DMS 273 treated with DMSO at 0.1 percent for 48 hours (cell line): ENCODE measurements around the gene SIRPB2.

ENCODE experiments used
- DNase-seq: peaks from one replicate; lab custom pipeline; 2025; lab: John Stamatoyannopoulos, UW

SIRPB2 gene

DNA sequence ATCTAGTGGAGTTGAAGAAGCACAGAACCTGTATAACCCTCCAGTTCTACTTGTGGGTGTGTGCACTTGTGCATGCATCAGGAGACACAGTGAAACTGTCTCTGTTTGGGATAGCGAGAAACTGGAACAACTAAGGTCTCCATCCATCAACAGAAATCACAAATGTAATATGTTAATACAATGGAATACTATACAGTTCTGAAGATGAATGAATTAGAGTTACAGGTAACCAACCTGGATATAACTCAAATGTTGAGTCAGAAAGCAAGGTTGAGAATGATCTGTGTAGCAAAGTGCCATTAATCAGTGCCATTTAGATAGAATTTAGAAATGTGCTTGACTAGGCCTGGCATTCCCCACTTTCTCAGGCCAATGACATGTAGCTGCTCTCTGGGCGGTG lies 20.0 kb downstream of the SIRPB2 start:
- no peak for DNase-seq

DNA sequence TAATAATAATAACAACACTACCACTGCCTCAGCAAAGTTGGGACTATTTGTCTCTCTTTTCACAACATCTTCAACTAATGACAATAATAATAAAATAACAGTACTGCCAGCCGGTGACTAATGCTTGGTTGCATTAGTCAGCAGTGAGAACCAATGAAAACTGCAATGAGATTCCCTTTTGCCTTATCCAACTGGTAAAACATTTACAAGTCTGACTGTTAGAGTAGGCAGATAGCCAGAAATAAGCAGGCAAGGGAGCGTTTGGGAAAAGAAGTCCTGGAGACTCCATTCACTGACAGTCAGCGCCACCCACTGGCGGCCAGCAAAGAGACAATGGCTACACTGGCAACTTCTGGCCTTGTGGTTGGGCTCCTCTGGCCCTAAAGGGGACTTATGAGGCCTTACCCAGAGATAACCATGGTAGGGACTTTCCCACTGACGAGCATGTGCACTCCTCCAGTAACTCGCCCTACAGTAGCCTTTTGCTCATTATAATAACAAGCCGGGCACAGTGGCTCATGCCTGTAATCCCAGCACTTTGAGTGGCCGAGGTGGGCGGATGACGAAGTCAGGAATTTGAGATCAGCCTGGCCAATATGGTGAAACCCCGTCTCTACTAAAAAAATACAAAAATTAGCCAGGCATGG lies 21.2 kb downstream of the SIRPB2 start:
- peak; percentile 63 for DNase-seq

DNA sequence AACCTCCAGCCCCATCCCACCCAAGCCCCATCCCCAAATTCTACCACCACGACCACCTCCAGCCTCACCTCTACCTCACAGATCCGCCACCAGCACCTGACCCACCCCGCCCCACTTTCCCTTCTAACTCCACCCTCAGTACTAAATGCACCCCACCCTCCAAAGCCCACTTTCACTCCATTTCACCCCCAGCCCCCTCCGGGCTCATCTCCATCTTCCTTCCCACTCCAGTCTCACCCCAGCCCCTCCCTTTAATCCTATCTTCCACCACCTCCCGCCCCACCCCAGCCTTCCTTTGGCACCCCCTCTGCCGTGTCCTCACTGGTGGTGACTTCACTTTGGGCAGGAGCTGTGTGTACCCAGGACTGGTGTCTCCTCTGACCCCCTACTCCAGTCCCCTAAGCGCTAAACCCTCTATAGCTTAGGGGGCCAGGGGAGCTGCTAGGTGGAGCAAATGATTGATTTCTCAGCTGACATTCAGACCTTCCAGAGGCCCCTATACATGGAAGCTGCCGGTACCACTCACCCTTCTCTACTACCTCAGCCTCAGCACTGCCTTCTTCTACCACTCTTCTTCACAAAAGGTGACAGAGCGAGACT lies 21.8 kb downstream of the SIRPB2 start:
- DNase-seq, result no peak

DNA sequence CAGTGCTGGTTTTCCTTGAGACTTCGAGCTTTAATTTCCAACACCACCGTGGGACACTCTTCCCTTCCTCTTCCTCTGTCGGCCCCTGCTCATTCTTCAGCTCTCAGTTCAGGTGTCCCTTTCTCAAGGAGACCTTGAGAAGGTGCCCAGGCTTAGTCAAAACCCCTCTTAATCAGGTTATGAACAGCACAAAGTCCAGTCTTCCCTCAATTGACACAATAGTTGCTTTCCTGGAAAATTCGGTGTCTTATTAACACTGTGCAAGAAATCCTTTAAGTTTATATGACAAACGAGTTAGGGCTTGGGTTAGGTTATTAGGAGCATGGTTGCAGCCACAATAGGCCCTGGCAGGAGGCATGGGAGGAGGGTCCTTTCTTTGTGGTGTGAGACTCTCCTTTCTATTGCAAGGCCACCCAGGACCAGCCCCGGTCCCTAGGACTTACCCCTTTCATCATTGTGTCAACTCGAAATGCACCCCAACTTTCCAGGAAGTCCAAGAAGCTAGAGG lies 23.0 kb downstream of the SIRPB2 start:
- DNase-seq, result no peak

DNA sequence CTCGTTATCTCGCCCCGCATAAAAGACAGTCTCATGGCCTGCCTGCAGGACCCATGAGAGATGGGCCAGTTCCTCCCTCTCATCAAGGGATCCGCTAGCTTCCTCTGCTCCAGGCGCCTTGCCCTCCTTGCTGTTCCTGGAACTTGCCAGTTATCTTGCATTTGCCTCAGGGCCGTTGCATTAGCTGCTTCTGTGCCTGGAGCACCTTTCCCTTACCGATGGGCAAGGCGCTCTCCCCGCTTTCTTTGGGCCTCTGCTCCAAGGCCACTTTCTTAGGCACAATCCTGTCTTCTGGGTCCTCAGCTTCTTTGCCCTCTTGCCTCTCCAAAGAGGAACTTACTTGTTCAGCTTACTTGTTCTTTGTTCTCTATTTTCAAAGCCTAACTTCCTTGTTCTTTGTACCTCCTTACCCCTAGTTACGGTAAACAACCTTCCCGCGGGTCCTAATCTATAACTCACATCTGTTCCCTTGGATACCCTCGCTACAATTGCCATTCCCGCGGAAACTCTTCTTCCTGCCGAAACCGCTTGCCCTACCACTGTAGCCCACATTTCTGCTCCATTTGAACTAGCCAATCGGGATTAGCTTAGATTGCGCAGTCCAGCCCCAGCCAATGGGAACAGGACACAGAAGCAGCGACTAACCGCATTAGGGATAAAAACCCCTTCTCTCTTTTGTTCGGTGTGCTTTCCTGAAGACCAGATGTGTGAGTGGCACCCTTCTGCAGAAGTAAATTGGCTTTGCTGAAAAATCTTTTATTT lies 23.7 kb downstream of the SIRPB2 start:
- DNase-seq, result no peak

DNA sequence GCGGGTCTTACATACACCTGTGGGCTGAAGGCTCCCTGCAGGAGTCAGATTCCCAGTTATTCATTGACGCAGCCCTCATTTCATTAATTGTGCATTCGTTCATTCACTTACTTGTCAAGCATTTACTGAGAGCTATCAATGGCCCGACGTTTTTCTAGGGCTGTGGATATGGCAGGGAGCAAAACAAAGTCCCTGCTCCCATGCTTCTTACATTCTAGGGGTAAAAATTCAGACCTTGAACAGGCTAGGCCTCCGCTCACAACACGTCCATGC lies 24.2 kb downstream of the SIRPB2 start:
- DNase-seq, result no peak

DNA sequence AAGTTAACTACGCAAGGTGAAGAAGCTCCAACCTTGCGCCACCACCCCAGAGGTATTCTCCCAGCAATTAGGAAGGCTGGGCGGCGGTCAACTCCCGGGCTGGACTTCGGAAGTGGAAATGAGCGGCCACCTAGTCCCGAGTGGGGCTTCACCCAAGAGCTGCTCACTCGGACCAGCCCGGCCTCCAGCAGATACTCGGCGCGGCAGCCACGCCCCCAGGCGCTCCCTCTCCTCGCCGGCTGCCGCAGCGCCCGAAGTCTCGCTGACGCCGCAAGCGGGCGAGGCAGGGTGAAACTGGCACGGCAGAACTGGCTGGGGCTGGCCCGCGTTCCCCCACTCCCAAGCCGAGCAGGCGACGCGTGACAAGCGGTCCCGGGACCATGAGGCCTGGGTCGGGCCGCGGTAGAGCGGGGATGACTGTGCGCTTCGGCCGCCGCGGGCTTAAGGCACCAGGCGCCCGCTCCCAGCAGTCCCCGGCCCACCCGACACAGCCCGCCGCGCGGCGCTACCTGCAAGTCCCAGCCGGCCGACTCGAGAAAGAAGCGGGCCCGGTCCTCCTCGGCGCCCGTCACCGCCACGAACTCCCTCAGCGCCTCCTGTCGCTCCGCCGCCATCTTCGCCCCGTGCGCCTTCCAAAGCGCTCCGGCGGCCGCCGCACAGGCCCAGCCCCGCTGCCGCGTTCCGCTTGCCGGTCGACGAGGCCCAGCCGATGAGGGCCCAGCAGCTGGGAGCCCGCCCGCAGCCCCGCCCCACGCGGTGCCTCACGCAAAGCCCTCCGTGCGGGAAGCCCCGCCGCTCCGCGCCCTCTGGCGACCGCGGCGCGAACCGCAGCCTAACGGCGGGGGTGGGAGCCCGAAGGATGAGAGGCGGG lies 24.8 kb downstream of the SIRPB2 start, which contains the start of gene NSFL1C:
TSS of gene NSFL1C (minus strand) at position 639 of the 871 bp plus-strand sequence. CDS start at position 614, 25 bp downstream.
- DNase-seq, result peak; percentile 56

DNA sequence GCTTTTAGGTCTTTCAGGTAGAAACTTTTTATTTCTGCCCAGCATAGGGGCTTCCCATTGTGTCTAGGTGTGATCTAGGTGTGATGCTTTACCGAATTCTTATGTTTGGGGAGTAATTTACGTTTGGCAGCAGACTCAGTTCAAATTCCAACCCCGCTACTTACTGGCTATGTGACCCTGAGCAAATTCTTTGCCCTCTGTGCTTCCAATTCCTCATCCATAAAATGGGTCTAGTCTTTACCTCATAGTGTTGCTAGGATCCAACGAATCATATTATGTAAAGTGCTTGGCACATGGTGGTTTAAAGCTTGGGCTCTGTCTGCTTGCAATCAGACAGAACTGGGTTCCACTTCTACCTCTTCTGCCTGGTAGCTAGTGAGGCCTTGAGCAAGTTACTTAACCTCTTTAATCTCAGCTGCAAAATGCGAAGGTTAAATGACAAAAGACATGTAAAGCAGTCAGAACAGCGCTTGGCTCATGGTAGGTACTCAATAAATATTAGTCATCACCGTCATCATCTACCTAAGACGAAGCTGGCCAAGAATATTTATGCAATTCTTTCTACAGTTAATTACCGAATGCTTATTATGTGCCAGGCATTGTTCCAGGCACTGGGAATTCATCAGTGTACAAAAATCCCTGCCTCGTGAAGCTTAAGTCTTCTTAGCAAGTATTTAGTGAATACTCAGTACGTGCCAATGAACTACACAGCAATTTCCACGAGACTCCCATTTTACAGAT lies 25.6 kb downstream of the SIRPB2 start:
- no peak for DNase-seq

DNA sequence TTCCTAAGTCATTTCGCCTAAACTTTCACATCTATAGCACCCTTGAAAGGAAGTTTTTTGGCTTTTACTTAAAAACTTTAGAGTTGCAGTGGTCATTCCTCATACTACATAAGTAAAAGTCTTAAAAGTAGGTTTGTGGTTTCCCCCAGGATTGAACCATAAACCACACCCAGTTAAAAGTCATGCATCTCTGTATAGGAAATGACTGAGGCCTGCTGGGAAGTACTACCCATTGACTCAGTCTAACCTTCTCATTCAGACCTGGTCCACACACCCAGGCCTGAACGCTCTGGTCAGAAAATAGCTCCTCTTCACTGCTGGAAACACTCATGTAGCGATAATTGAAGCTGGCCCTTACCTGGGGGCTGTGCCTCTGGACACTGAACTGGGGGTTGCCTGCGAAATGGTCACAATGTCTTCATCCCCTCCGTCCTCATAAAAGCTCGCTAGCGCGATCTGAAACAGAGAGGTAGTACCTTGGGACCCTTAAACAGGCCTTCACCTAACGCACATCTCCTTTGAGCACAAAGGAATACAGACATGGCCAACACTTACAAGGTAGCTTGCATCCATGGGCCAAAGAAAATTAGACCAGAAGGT lies 27.1 kb downstream of the SIRPB2 start:
- DNase-seq, result no peak

DNA sequence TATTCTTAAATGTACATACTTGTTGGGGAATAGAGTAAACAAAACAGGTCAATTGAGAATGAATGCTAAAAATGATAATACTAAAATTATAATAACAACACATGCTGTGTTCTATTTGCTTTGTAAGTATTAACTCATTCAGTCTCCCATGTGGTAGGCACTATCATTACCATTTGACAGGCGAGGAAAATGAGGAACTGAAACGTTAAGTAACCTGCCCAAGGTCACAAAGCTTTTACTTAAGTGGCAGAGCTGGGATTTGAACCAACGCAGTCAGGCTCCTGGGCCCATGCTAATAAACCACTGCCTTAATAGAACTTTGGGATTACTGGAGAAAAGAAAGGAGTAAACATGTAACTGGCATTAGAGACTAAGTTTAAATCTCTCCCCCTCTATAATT lies 28.4 kb downstream of the SIRPB2 start:
- no peak for DNase-seq

DNA sequence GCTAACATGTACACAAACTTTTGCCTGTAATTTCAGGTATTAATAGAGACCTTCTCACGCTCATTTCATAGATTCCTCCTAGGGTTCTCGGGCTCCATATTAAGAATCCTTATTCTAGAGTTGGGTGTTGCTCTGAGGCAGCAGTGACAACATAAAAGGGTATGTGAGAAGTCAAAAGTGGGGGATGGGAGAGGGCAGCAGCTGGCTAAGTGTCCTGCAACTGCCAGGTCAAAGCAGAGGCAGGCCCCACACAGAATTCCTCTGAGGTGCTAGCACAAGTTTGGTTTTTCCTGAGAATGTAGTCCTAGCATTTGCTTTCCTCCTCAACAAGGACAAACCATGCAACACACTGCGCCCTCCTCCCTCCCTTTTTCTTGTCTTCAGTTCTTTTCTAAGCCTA lies 29.2 kb downstream of the SIRPB2 start:
- no peak for DNase-seq

DNA sequence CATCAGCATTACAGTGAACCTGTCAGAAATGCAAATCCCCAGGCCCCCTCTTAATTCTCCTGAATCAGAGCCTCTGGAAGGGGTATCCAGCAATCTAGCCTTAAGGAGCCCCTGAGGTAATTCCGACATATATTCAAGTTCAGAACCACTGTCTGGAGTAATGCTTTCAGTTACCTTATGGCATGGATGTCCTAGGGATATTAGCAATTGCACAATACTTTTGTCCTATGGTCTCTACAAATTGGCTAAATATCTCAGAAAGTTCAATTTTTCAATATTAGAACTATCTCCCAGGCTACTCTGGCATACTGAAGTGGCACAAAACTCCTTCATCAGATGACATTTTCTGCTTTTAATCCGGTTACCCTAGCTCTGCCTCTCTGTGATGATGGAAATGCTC lies 30.9 kb downstream of the SIRPB2 start:
- no peak for DNase-seq

DNA sequence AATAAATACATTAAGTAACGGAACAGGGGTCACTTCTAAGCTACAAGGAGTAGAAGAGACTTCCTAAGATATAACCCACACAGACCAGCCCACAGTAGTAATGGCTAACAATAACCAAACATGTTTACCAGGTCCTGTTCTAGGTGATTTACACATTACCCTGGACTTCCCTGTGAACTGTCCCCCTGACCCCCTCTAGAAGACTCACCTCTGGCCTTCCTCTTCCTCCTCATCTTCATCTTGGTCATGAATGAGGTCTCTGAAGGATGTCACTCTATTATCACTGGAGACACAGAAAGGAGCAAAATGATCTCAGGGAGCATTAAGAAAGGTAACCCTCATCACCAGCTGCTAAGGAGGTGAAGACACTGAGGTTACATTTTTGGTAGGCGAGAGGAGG lies 33.2 kb downstream of the SIRPB2 start:
- no peak for DNase-seq

DNA sequence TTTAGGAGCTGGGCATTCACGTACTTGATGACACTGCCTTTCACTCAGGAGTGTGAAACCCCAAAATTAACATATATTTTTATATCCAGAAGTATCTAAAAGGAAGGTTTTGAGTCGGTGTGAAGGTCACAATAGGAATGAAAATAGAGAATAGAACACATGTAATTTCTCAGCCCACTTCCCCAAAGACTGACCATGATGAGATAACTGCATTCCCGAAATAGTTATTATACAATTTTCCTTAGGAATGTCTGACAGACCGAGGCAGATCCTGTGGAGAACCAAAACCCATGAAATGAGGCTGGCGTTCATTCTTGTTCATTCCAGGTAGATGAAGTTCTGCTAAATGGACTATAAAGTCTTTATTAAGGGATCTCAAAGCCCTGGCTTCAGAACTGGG lies 34.9 kb downstream of the SIRPB2 start:
- no peak for DNase-seq

DNA sequence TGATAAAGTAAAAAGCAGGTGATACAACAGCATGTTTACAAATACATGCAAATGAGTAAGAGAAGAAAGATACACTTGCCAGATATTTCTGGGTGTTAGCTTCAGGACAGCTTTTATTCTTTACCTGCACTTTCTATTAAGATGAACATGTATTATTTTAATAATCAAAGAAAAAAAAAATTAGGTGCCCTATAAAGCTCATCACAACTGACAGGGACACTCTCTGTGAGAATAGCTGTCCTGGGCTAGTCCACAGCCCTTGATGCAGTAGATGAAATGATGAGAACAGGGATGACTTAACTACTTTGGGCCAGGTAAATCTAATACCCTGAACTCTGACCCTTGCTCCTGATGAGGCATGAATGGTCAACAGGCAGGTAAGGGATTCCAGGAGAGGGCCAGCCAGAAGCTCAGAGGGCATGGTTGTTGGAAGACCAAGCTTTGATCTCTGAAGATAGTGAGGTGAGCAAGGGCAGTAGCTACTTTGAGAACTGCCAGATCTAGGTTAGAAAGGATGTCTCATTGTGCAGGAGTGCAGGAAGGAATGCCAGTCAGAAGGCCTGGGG lies 40.2 kb downstream of the SIRPB2 start:
- DNase-seq, result no peak

DNA sequence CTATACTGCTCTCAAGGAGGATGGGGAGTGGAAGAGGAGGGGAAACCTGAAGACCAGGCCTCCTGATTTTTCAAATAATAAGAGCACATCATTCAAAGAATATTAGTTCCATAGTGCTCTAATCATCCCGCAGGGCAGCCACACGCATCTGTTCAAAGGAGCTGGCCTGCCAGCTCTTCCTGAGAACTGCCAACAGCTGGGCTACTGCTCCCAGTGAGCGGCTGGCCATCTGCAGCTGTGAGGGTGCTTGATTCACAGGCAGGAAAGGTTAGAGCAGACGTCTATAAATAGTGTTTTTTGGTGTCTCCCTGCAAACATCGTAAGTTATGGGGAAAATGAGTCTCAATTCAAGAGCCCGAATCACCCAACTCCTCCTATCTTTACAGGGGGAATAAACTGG lies 41.9 kb downstream of the SIRPB2 start:
- no peak for DNase-seq

DNA sequence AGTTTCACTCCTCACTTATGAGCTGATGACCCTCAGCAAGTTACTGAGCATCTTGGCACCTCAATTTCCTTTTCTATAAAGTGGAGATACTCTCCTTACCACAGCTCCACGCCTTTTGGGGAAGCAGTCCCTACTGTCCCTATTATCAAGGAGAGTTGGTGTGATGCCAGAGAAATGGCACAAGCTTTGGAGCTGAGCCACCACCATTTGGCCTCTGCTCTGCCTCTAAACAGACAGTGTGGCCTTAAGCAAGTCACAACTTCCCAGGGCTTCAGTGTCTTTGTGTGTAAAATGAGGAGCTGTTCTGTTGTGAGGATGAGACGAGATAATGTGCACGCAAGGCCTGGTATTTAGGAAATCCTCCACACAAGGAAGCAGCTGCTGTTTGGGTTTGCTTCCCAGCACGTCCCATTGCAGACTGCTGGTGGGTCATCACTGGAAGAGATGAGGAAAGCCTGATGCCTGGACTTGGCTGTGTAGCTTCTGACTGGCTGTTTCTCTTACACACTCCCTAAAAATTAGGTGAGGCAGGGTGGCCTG lies 43.1 kb downstream of the SIRPB2 start:
- no peak for DNase-seq

DNA sequence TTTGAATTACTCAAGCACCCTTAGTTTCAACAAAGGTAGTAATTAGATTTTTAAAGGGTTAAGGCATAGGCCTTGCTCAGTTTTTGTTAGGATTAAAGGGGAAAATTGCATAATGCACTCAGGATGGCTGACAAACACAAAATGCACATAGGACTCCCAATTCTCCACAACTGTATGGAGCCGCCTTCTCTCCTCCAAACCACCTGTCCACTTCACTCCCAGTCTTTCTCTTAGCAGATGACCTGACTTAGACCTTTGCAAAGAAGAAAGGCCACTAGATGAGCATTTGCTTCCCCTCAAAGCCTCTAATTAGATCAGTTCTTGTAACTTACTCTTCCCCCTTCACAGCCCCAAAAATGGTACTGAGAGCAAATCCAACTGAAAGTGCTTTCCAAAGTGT lies 44.7 kb downstream of the SIRPB2 start:
- DNase-seq, result no peak

DNA sequence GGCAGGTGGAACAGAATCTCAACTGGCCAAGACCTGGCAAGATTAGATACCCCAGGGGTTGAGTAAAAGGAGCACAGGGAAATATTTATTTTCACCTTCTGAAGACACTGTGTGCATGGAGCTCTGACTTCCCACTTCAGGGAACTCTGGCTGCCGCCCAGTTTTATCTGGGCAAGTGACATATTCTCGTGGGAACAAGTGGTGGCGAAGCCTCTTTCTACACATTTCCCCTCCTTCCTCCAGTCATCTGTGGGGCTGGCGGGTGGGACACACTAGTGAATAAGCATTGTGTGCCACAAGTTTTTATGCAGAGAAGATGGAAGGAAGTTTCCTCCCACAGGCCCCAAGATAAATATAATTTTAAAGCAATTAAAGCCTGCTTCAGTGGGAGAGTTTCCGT lies 48.1 kb downstream of the SIRPB2 start:
- DNase-seq, result no peak

DNA sequence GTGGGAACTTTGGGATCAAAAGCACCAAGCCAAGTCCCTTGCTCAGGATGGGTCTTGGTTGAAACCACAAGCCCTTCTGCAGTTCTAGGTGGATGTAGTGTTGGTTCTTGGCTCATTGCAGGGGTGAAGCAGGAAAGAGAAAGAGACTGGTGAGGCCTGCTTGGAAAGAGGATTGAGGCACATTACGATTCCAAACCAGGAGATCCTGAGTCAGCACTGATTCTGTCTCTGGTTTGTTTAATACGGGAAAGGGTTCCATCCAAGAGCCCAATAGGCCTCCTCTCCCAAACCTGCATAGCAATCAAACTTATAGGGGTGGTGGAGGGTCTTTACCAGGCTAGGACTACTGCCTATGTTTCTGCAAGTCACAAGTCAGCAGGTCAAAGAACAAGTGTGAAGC lies 48.9 kb downstream of the SIRPB2 start:
- no peak for DNase-seq

DNA sequence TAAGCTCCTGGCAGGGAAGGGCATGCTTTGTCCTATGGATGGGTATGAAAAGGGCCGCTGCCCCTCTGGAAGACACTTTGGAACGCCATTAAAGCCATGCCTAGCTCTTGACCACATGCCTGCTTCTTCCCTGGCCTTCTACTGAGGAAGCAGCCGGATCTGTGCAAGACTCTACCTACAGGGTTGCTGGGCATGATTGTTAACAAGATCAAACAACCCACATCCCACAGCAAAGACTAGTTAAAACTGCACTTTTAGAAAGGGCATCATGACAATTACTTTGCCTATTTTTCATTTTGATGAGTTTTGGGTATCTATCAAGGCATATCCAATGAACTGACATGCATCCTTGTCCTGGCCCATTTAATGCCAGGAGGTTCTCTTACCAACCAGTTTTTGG lies 50.1 kb downstream of the SIRPB2 start:
- DNase-seq, result no peak
